ENCODE results near the gene IPO11.
"Not testable (repeated sequence)": the region's sequence is repeated elsewhere in the genome, so short reads cannot be mapped to it uniquely, and the experiment has no call there.

- not testable (repeated sequence) for TF ChIP-seq POLR2A, CTCF (IDR thresholded peaks at IDR 0.05)
Observed at GRCh38 chr5:62513085-62513484, 100.5 kb downstream of the IPO11 start.

Measured in thyroid gland (tissue), 4 donors.